GM18498 (cell line): ENCODE measurements around the gene DNAJB14.
A peak's percentile ranks its signal among the peaks of the same experiment; 100 is the strongest.

ENCODE experiments used
- ATAC-seq: cut with Tn5 transposase; IDR thresholded peaks from one replicate; pipeline ENCODE4 v1.9.1; 2021; ENCODE audit warnings: mild to moderate bottlenecking, moderate library complexity; ENCODE audit not compliant: unreplicated experiment

DNAJB14 gene

DNA sequence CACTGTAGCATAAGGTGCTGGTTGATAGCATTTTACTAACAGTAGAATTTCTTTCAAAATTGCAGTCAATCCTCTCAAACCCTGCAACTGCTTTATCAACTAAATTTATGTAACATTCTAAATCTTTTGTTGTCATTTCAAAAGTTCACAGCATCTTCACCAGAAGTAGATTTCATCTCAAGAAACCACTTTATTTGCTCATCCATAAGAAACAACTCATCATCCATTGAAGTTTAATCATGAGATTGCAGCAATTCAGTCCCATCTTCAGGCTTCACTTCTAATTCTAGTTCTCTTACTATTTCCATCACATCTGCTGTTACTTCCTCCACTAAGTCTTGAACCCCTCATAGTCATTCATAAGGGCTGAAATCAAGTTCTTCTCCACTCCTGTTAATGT, 73.8 kb downstream of the DNAJB14 start:
- ATAC-seq = no peak

DNA sequence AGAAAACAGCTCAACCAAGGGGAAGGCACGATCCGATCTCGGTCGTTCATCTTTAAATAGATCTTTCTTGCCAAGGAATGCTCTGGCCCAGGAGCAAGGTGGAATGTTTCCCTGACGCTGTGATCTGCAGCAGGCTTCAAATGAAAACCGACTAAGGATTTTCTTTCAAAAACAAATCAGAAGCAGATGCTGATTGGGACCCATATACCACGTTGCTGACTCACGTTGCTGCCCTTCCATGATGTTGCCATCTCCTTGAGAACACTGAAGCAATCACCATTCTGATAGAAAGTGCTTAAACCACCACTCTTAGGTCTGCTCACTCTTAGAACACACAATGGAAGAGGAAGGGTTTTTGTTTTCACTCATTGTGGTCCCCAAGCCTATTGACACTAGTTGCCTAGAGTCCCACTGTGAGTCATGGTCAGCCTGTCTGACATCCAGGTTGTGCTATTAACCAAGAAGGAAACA, 78.3 kb downstream of the DNAJB14 start:
- no peak for ATAC-seq

DNA sequence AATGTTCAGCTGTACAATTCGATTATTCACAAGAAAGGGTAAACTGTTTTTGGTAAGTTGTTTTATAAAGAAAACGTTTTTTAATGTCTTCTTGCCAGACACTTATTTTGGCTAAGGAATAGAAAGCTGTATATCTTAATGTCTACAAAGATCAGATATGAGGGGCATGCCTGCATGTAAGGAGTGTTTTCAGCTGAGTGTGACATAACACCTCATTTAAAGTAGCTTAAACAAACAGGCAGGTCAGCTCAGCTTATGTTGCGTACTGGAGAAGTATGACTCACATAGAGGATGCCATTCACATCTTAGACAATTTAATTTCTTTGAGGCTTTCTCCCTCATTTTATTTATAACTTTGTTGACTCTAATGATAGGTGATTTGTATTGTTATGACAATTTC, 82.6 kb downstream of the DNAJB14 start:
- ATAC-seq = no peak

DNA sequence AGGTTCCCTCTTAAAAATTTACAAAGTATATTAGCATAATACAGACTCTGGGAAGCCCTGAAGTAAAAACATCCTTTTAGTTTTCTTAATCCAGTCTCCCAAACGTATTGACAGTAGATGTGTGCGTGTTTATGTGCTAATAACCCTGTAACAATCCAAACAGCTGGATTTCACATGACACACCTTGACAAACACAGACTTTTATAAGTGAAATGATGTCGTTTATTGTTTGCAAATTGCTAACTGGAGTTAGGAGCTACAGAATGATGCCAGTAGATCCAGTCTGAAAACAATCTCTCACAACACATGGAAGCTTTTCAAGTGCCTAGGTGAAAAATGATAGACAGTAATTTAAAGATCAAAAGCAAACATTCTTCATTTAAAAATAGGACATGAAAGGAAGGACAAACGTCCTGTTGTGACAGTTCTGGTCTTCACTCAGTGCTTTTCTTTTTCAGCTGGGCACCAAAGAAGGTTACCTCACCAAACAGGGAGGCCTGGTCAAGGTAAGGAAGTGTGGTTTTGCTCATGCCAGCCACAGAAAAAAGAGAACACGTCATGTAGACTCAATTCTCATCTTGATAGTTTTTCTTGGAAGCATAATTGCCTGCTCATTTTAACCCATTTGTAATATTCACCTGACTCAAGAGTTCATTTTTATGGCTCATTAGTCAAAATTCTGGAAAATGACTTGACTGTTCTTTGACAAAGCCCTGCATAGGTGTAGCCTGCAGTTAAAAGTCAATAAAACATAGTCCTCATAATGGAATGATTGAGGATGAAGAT, 85.1 kb downstream of the DNAJB14 start:
- ATAC-seq = peak; percentile 73

DNA sequence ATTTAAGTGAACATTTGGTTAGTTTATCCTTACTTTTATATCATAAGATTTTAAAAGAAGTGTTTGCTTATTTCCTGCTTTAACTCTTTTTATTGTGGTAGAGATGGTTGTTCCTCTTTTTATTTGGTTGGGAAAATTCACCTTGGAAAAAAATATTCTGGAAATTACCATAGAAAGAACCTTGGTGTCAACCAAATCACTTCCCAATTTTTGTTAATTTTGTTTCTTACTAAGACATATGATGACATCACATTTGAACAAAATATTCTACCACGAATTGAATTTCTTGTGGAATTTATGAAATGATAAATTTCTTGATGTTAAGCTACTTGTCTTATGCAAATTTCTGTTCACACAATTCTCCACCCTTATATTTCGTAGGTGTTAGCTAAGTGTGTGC, 85.9 kb downstream of the DNAJB14 start:
- ATAC-seq = no peak

DNA sequence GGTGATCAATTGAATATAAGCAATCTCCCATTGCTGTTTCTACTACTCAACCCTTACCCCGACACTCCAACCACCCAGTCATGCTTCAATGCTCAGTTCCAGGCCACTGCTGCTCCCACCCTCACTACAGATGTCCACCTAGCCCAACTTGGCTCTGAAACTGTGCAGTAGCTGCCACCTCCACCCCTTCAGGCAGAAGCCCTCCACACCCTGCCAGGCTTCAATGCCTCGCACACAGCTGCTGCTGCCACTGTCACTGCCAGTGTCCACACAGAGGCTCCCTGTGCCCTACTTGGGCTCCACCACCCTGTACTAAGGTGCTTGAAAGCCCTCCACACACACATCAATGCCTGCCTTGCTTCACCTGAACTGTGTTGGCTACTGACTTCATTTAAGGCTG, 86.8 kb downstream of the DNAJB14 start:
- peak; percentile 56 for ATAC-seq

DNA sequence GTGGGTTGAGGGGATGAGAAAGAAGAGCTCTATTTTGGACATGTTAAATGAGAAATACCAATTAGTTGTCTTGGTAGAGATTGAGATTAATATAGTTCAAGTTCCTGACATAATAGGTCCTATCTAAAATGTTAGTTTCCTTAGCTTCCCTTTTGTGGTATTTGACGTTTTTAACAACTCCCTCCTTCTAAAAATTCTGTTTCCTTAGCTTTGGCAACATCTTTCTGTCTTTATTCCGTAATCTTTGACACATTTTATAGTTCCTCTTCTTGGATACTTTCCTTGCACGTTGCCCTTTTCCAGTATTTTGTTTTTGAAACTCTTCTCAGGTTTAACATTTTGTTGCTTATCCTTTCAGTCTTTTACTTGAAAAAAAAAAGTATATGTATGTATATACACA, 89.1 kb downstream of the DNAJB14 start:
- no peak for ATAC-seq

DNA sequence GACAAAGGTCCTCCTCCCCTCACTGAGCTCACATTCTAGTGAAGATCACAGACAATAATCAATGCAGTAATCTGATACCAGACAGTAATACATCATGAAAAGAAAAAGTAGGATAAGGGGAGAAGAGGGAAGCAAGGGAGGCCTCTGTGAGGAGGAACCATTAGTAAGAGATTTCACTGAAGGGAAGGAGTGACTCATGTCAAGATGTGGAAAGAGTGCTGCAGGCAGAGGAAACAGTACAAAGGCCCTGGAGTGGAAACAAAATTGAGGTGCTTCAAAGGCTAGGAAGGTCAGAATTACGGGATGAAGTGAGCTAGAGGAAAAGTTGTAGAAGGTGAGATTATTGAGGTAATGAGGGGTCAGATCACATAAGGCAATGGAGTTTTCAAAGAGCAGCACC, 90.3 kb downstream of the DNAJB14 start:
- no peak for ATAC-seq

DNA sequence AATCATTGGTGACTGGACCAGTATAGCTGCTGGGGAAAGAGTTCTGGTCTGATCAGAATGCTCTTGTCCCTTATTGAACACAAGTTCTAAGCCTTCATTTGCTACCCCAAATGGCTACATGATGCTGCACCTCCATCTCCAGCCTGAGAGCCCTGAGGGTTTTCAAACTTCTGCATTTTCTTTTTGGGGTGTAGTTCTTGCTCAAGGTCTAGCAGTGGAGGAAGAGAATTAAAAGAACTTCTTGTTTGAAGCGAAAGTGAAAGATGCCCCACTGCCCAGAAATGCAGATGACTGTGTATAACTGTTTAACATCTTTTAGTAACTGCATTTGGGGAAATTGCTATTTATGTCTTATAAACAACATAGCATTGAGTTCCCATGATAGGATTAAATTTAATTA, 90.7 kb downstream of the DNAJB14 start:
- ATAC-seq = peak; percentile 50

DNA sequence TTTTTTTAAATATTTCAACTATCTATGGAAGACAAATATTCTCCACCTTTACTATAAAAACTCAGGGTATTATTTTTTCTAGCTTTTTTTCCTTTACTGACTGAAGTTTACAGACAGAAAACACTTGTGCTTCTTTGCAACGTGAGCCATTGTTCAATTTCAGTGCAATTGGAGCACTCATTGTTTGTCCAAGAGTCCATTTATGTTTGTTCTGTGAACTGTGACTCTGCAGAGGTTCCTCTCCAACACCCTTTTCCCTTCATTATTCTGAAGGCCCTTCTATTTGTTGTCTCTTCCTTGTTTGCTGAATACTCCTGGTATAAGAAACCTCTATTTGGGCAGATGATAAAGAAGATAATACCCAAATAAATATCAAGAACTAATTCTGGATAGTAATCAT, 92.4 kb downstream of the DNAJB14 start:
- ATAC-seq = no peak

DNA sequence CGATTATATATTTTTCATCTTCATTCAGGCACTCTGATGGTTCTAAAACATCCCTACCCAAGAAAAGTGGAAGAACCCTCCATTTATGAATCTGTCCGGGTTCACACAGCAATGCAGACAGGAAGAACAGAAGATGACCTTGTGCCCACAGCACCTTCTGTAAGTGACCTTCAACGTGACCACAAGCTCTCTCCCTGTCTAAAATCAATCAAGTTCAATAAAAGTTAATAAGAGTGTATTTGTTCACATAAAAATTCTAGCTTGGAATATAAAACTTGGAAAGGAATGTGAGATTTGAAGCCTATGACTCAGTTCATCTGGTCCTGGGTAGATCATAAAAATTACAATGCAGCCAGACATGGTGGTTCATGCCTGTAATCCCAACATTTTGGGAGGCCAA, 93.2 kb downstream of the DNAJB14 start:
- ATAC-seq = no peak

DNA sequence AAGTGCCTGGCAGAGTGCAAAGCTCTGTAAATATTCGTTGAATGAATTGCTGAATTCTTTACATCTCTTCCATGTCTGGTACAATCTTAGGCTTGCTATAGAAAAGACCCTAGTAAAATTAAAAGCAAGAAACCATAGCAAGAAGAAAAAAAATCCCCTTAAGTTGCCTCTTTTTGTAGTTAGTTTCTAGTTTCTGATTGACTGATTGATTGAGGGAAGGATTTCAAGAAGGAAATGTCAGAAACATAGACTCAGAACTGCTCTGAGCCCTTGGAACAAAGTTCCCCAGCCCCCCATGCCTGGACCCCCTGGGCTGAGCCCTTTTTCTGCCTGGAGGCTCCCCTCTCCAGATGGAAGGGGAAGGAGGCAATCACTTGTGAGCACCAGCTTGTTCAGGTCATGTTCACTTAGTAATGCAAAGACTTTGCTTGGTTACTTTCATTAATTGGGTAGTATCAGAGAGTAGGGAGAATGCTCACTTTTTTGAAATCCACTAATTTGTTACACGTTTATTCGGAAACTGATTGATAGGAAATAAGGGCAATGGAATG, 94.1 kb downstream of the DNAJB14 start:
- no peak for ATAC-seq

DNA sequence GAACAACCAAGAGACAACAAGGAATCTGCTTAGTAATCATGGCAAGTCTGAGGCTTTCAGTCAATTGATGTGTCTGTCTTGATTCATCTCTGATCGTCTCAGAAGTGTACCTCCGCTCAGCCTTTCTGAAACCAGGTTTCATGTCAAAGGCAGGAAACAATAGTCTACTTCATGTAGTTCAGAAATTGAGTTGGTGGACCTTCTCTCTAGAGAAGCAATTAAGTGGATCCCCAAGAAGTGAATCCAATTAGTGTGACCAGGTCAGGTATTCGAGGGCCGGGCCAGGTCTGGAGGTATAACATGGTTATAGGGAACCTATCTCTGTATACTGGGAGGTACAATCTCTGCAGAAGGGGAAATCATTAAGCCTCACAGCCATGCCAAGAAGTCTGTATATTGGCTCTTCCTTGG, 97.8 kb downstream of the DNAJB14 start:
- ATAC-seq = peak; percentile 48

DNA sequence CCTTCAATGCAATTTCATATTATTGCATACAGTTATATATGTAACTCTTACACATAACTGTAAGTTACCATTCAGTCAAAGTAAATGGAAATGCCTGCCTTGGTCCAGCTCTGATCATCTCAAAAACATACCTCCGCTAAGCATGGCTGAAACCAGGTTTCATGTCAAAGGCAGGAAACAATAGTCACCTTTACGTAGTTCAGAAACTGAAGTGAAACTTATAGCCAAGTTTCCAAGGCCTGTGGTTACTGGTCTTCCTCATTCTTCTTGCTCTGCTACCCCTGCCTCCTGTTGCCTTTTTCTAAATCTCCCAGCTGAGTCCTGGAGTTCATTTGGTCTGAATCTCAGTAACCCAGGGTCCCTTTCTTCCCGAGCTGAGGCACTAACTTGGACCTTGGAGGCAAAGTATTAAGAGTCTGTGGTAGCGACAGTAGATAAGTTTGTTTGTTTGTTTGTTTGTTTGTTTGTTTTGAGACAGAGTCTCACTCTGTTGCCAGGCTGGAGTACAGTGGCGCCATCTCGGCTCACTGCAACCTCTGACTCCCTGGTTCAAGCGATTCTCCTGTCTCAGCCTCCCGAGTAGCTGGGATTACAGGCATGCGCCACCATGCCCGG, 98.9 kb downstream of the DNAJB14 start:
- peak; percentile 68 for ATAC-seq

DNA sequence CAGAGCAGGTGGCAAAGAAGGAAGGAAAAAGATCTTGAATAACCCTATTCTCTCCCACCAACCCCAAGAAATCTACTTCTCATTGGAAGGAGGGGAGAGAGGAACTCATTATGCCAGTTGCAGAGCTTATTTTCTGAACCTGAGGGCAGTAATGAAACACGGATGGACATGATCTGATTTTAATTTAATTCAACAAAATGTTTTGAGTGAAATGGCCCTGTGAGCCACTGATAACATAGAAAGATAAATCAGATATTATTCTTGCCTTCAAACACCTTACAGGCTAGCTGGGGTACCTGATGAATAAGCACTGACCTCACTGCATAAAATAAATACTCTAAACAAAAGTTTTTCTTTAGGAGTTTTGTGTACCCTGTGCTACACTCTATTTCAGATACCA, 99.5 kb downstream of the DNAJB14 start:
- no peak for ATAC-seq
